Esophagus (tissue), 2 donors: Measurements from ENCODE around the gene SIX1. TPM values are rescaled to one million over a fixed set of nuclear protein-coding genes. Genes with fewer than 3 reads are reported as not detected.

Experiments
- H3K27ac ChIP-seq, 2 donors: one replicate each; pipeline ENCODE4 v1.5.1; 2013; ENCODE audit warnings: low read depth in 2 of 2, mild to moderate bottlenecking in 2 of 2, inconsistent platforms in 1 of 2, low read length in 1 of 2, moderate library complexity in 1 of 2
- H3K27me3 ChIP-seq, 2 donors: one replicate each; pipeline ENCODE4 v1.6.1; 2013; ENCODE audit warnings: low read length in 2 of 2, control low read depth in 1 of 2, mild to moderate bottlenecking in 1 of 2; ENCODE audit not compliant: insufficient read depth in 2 of 2, control insufficient read depth in 1 of 2
- H3K36me3 ChIP-seq, 2 donors: one replicate each; pipeline ENCODE4 v1.6.1; 2013; ENCODE audit warnings: low read length in 1 of 2; ENCODE audit not compliant: control insufficient read depth in 2 of 2, insufficient read depth in 2 of 2
- H3K4me1 ChIP-seq, 2 donors: one replicate each; pipeline ENCODE4 v1.6.1; 2013; ENCODE audit warnings: low read length in 1 of 2; ENCODE audit not compliant: control insufficient read depth in 2 of 2, insufficient read depth in 2 of 2
- H3K4me3 ChIP-seq, 2 donors: one replicate each; pipeline ENCODE4 v1.5.1; 2013; ENCODE audit warnings: low read length in 2 of 2, mild to moderate bottlenecking in 2 of 2, low read depth in 1 of 2, moderate library complexity in 1 of 2
- H3K9me3 ChIP-seq, 2 donors: one replicate each; pipeline ENCODE4 v1.6.1; 2013; ENCODE audit warnings: mild to moderate bottlenecking in 2 of 2, low read depth in 1 of 2, low read length in 1 of 2, moderate library complexity in 1 of 2; ENCODE audit not compliant: control insufficient read depth in 2 of 2, insufficient read depth in 1 of 2
- WGBS, 2 donors: extraction: QIAGEN DNeasy Blood & Tissue Kit; methylation state at CpG; one replicate each; pipeline ENCODE4 v1.1.7; 2013; 5-methylcytosine and 5-hydroxymethylcytosine counted together
- polyA plus RNA-seq, 2 donors: library from polyadenylated mRNA; stranded (reverse); fragments of 200-250 nt; gene quantifications; one replicate each; pipeline ENCODE4 v1.2.3, GENCODE V29; 2013
- donor health status: healthy with polysubstance abuse.
- donor health status: Bipolar disorder and iron deficiency.

The SIX1 gene
- polyA plus RNA-seq, 2 donors, result 0.04 TPM; not detected in 1

DNA sequence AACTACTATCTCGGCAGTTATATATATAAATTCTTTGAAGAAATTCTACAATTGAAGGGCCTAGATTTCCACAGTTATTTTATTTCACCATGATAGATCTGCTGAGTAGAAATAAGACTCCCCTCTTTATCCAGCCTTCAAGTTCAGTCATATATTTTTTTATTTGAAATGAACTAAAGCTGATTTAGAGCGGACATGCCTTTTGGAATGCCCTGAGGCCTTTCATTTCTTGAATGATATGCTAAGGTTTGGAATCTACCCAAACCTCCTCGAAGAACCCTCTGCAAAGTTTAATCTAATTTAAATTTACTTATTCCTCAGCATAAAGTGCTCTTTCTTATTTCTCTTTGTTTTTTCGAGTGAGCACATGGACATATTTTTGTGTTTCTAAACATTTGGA, 15.1 kb downstream of the SIX1 start:
- H3K4me3 ChIP-seq, result no peak overlapping the region
- no peaks in the 10 kb centered on the region for H3K36me3 ChIP-seq
- H3K27me3 ChIP-seq, result peaks cover 0 to 21% of the 10 kb centered on the region in 2 donors
- 64 to 68% methylated on average over 4 of the region's 4 CpGs for WGBS, 2 donors
- no peaks in the 10 kb centered on the region for H3K9me3 ChIP-seq
- no peak overlapping the region for H3K27ac ChIP-seq
- peaks cover 0 to 2% of the 10 kb centered on the region in 2 donors for H3K4me1 ChIP-seq

DNA sequence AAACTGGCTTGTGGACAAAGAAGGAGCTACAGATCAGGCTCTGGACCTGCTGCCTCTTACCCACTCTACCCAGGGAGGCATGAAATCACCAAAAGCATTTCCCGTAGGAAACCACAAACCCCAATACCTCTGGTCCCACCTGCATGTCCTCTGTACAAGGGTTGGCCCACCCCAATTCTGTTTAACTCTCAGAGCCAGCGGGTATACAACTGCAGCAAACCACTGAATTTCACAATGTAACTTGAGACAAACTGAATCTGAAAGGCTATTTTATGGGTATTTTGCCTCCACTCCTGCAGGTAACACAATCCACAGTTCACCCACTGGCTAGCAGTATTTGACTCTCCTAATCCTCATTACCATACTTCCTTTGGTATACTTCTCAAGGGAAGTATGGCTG, 16.5 kb downstream of the SIX1 start:
- H3K36me3 ChIP-seq, result no peaks in the 10 kb centered on the region

DNA sequence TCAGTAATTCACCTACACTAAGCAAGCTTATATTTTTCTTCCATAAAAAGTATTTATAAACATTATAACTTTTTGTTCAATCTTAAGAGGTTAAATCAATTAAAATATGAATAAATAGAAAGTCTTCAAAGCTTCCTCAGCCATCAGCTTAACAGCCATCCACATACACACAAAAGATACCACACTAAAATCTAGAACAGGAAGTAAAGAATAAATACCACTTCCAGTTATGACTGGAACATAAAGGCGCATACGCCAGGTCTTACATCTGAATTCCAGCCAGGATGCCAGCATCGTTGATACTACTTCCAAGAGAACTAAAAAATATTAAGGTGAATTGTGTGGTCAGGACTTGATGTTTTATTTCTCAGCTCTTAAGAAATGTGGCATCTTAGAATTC, 17.0 kb downstream of the SIX1 start:
- Histone ChIP-seq H3K9me3 (no peaks in the 10 kb centered on the region), H3K4me3 (no peak overlapping the region), H3K27ac (no peak overlapping the region), H3K36me3 (no peaks in the 10 kb centered on the region), H3K27me3 (peaks cover 0 to 9% of the 10 kb centered on the region in 2 donors), H3K4me1 (no peaks in the 10 kb centered on the region)
- WGBS, 2 donors, result 60 to 65% methylated on average over 3 of the region's 3 CpGs

More for the DNA sequence above, 16.5 kb downstream of the SIX1 start:
- peaks cover 0 to 12% of the 10 kb centered on the region in 2 donors for H3K27me3 ChIP-seq
- H3K27ac ChIP-seq, result no peak overlapping the region
- no peaks in the 10 kb centered on the region for H3K9me3 ChIP-seq
- H3K4me1 ChIP-seq, result peaks cover 0 to 2% of the 10 kb centered on the region in 2 donors
- WGBS, 2 donors, result 71 to 79% methylated on average over 2 of the region's 2 CpGs
- no peak overlapping the region for H3K4me3 ChIP-seq

DNA sequence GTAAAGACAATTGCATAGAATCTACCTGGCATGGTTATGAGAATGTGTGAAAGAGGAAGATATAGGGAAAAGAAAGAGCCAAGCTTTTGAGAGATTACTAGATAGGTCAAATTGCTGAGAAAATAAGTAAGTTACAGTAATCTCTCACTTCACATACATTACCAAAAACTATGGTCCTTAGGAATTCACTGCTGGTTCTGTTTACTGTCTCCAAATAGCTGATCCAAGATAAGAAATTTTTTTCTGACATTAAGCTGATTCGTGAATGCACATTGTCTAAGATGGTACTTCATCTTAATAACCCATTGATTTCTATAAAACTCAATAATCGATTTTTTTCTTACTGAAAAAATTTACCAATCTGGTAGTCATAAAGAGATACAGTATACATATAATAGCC, 17.4 kb downstream of the SIX1 start:
- Histone ChIP-seq H3K36me3 (no peaks in the 10 kb centered on the region), H3K4me3 (no peak overlapping the region), H3K27ac (no peak overlapping the region), H3K27me3 (peaks cover 0 to 4% of the 10 kb centered on the region in 2 donors), H3K4me1 (no peaks in the 10 kb centered on the region), H3K9me3 (no peaks in the 10 kb centered on the region)
- WGBS, 2 donors, result 85 to 86% methylated on average over 2 of the region's 2 CpGs

DNA sequence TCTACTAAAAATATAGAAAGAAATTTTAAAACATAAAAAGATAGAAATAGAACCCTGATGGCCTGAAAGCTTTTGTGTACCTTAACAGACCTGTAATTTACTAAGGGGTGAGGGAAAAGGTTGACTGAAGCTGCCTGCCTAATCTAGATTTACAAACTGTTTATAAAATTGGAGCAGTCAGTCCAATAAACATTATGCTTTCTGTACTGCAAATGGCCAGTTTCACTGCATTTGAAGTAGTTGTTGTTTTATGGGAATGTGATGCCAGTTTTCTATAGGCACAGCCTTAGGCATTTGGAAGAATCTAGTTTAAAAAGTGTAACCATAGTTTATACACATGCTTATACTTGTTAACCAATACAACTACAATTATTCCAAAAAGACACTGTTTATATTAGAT, 19.1 kb downstream of the SIX1 start:
- Histone ChIP-seq H3K27ac (no peak overlapping the region), H3K27me3 (peaks cover 0 to 4% of the 10 kb centered on the region in 2 donors), H3K4me3 (no peak overlapping the region), H3K36me3 (no peaks in the 10 kb centered on the region), H3K9me3 (no peaks in the 10 kb centered on the region), H3K4me1 (no peaks in the 10 kb centered on the region)

DNA sequence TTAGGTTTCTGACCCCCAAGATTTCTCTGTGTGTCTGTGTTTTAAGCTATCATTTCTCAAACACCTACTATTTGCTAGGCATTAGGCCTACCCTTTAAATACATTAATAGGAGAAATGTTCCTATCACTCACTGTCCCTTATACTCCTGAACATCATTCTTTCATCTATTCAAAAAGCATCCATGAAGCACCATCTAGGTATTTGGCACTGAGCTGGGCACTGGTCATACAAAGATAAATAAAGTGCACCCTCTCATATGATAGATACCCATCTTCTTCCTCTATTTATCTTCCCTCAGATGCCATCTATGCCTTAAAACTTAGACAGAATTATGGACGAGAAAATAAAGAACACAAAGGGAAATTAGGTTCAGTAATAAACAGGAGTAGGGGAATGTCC, 20.4 kb downstream of the SIX1 start:
- 79 to 86% methylated on average over 1 of the region's 1 CpG for WGBS, 2 donors
- no peaks in the 10 kb centered on the region for H3K36me3 ChIP-seq
- no peak overlapping the region for H3K4me3 ChIP-seq
- no peaks in the 10 kb centered on the region for H3K9me3 ChIP-seq
- H3K27ac ChIP-seq, result no peak overlapping the region
- peaks cover 0 to 4% of the 10 kb centered on the region in 2 donors for H3K27me3 ChIP-seq
- no peaks in the 10 kb centered on the region for H3K4me1 ChIP-seq

DNA sequence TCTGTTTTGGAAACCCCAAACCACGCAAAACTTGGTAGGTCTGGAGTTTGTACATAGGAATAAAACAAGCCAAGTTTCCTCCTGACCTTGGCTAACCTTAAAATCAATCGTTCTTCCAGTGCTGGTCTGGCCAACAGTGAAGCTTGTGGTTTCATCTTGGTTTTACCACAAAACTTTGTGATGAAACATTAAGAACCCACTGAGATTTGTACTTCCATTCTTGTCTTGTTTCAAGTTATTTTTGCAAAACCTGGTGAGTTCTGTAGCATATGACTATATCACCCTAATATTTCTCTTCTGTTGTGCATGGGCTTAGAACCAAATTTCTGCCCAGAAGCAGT, 26.4 kb downstream of the SIX1 start:
- H3K27me3 ChIP-seq, result no peaks in the 10 kb centered on the region
- H3K27ac ChIP-seq, result no peak overlapping the region
- H3K36me3 ChIP-seq, result no peaks in the 10 kb centered on the region
- WGBS, 2 donors, result 15 to 22% methylated on average over 2 of the region's 2 CpGs
- no peak overlapping the region for H3K4me3 ChIP-seq
- H3K4me1 ChIP-seq, result no peaks in the 10 kb centered on the region
- H3K9me3 ChIP-seq, result no peaks in the 10 kb centered on the region

DNA sequence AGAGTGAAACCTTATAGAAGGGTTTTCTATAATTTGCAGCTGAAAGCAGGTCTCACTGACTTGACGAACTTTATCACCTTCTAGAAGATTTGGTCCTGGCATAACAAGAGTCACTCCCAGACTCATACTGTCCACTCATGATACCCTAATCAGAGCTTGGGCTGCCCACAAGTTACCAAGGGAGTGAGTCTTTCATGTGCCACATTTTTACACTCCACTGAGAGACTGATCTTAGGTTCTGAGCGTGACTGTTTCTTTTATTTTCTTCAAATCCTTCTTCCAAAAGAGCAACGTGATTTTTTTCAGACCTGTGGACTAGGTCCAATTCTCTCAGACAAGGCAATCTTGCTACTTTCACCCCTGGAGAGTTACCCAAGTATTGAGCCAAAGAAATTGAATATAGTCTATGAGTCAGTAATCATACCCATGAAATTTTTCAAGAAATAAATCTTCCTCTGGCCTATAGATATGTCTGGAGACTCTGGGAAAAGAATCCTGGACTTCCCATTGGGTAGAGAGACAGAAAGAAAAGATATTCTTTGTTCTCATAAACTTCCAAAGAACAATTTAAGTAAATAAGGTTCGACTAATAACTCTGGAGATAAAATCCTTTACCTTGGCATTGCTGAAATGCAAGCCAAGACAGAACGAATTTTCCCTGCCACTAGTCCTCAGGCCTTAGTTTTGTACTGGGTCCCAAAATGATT, 26.9 kb downstream of the SIX1 start:
- no peaks in the 10 kb centered on the region for H3K27me3 ChIP-seq
- H3K4me1 ChIP-seq, result no peaks in the 10 kb centered on the region
- no peak overlapping the region for H3K27ac ChIP-seq
- H3K36me3 ChIP-seq, result no peaks in the 10 kb centered on the region
- H3K9me3 ChIP-seq, result no peaks in the 10 kb centered on the region
- 42 to 49% methylated on average over 5 of the region's 5 CpGs for WGBS, 2 donors
- no peak overlapping the region for H3K4me3 ChIP-seq

DNA sequence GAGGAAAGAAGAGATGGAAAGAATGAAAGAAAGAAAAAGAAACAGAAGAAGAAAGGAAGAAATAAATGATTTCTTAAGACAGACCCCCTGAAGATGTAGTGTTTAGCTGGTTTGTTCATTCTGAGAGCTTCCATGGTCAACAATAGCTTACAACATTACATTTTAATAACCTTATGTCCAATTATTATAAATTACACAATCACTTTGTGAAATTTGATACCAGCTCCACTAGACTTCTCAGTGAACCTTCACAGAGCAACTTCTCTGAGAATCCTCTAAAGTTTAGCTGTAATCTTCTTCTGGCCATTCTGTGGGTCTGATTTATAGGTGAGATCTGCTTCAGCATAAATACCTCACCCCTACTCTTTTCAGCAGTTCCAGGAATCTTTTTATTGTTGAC, 27.9 kb downstream of the SIX1 start:
- no peaks in the 10 kb centered on the region for H3K36me3 ChIP-seq
- no peak overlapping the region for H3K4me3 ChIP-seq
- no peaks in the 10 kb centered on the region for H3K27me3 ChIP-seq
- H3K9me3 ChIP-seq, result no peaks in the 10 kb centered on the region
- no peaks in the 10 kb centered on the region for H3K4me1 ChIP-seq
- no peak overlapping the region for H3K27ac ChIP-seq

DNA sequence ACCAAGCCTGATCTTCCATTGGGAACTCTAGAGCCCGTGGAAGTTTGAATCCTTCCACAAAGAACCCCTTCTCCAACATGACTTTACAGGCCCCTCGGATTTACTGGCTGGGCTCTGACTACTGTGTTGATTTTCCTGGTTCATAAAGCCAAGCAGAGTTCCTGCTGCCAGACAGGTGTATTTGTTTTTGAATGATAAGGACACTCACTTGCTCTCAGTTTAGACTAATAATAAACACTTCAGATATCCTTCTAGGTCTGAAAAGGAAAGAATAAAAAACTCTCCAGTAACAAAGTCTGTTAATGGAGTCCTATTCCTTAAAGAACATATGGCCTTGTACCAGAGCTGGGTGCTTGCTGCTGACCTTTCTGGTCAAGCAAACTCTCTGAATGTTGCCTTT, 31.0 kb downstream of the SIX1 start:
- no peak overlapping the region for H3K27ac ChIP-seq
- no peak overlapping the region for H3K4me3 ChIP-seq
- H3K36me3 ChIP-seq, result no peaks in the 10 kb centered on the region
- H3K27me3 ChIP-seq, result no peaks in the 10 kb centered on the region
- 37 to 38% methylated on average over 2 of the region's 2 CpGs for WGBS, 2 donors
- no peaks in the 10 kb centered on the region for H3K9me3 ChIP-seq
- H3K4me1 ChIP-seq, result no peaks in the 10 kb centered on the region
